H1 (cell line): Measurements from ENCODE around the gene TDRD6. TPM values are rescaled to one million over a fixed set of nuclear protein-coding genes. Genes with fewer than 3 reads are reported as not detected.

Experiments
- CTCF ChIA-PET: fragments of 300-600 bp; sonication (Branson Sonifier 250); formaldehyde crosslinking; loops from one replicate; lab custom pipeline; 2021; ENCODE audit not compliant: partially characterized antibody; lab: Charles Lee
- POLR2A ChIA-PET: fragments of 300-600 bp; sonication (Branson Sonifier 250); formaldehyde crosslinking; loops from one replicate; lab custom pipeline; 2021; ENCODE audit warnings: inconsistent platforms; ENCODE audit not compliant: partially characterized antibody; lab: Charles Lee
- DNase-seq, 2 experiments: peaks; one replicate each; pipeline versions ENCODE4 v3.0.0 to v3.0.0-alpha.2; 2010 to 2022; ENCODE audit warnings: low spot score in 2 of 2, low read depth in 1 of 2, mixed read lengths in 1 of 2
- FAIRE-seq: peaks from 2 replicates; lab custom pipeline; 2011; peaks lifted over from hg19 to GRCh38; lab: Jason Lieb, UNC
- H2AFZ ChIP-seq: 2 replicates; pipeline ENCODE4 v1.8.1; 2012; ENCODE audit warnings: low read length, inconsistent platforms
- H2AK5ac ChIP-seq: 2 replicates; pipeline ENCODE4 v1.6.1; 2013; ENCODE audit warnings: low read depth, low read length
- H2BK120ac ChIP-seq: replicated peaks from 2 replicates; pipeline ENCODE3; 2013; ENCODE audit warnings: low read depth, low read length, inconsistent platforms
- H2BK12ac ChIP-seq: 2 replicates; pipeline ENCODE4 v1.6.1; 2013; ENCODE audit warnings: low read depth, low read length
- H2BK15ac ChIP-seq: 2 replicates; pipeline ENCODE4 v1.6.1; 2013; ENCODE audit warnings: low read length
- H2BK20ac ChIP-seq: 2 replicates; pipeline ENCODE4 v1.6.1; 2013; ENCODE audit warnings: low read length
- H2BK5ac ChIP-seq: 2 replicates; pipeline ENCODE4 v1.6.1; 2013; ENCODE audit warnings: low read depth, low read length
- H3K14ac ChIP-seq: 2 replicates; pipeline ENCODE4 v1.6.1; 2013; ENCODE audit warnings: inconsistent platforms; ENCODE audit not compliant: insufficient read length
- H3K18ac ChIP-seq: 2 replicates; pipeline ENCODE4 v1.6.1; 2013; ENCODE audit warnings: low read length; ENCODE audit errors: extremely low read depth
- H3K23ac ChIP-seq: 2 replicates; pipeline ENCODE4 v1.6.1; 2013; ENCODE audit warnings: inconsistent platforms; ENCODE audit not compliant: insufficient read length
- H3K23me2 ChIP-seq: 2 replicates; pipeline ENCODE4 v1.6.1; 2013; ENCODE audit warnings: low read depth, low read length
- H3K27ac ChIP-seq: 2 replicates; pipeline ENCODE4 v1.6.1; 2011; ENCODE audit warnings: low read depth, low read length, inconsistent platforms
- H3K27me3 ChIP-seq, 4 experiments: replicated peaks in 1 of 4; 1 replicate in 1 of 4; 2 replicates in 3 of 4; pipeline versions ENCODE4 v1.6.1 to v1.8.1; 2011 to 2013; ENCODE audit warnings: low read length in 3 of 4, mild to moderate bottlenecking in 3 of 4, inconsistent platforms in 2 of 4, mixed read lengths in 2 of 4, moderate library complexity in 1 of 4; ENCODE audit not compliant: control insufficient read depth in 3 of 4, insufficient read depth in 3 of 4; ENCODE audit errors: extremely low read depth in 1 of 4
- H3K36me3 ChIP-seq, 4 experiments: 2 replicates each; pipeline versions ENCODE4 v1.6.1 to v1.8.1; 2011 to 2013; ENCODE audit warnings: mild to moderate bottlenecking in 4 of 4, low read length in 3 of 4, moderate library complexity in 2 of 4, control low read depth in 1 of 4, inconsistent platforms in 1 of 4; ENCODE audit not compliant: insufficient read depth in 4 of 4, control insufficient read depth in 2 of 4
- H3K4ac ChIP-seq: replicated peaks from 2 replicates; pipeline ENCODE3; 2013; ENCODE audit warnings: low read length, low read depth, mixed read lengths, inconsistent platforms; ENCODE audit not compliant: insufficient read length
- H3K4me1 ChIP-seq, 4 experiments: replicated peaks in 1 of 4; 1 replicate in 1 of 4; 2 replicates in 3 of 4; pipeline versions ENCODE4 v1.6.1 to v1.8.1; 2011 to 2013; ENCODE audit warnings: low read length in 3 of 4, inconsistent platforms in 2 of 4, mixed read lengths in 1 of 4; ENCODE audit not compliant: insufficient read depth in 4 of 4, control insufficient read depth in 3 of 4
- H3K4me2 ChIP-seq, 2 experiments: 2 replicates each; pipeline versions ENCODE4 v1.6.1 to v1.8.1; 2011 to 2013; ENCODE audit warnings: low read depth in 2 of 2, low read length in 2 of 2, control low read depth in 1 of 2, inconsistent platforms in 1 of 2, mild to moderate bottlenecking in 1 of 2; ENCODE audit not compliant: insufficient read depth in 1 of 2
- H3K4me3 ChIP-seq, 4 experiments: fragments of 200-600, 300-600 bp in 1 of 4; sonication (generic), shearing (Covaris generic), sonication (Bioruptor Twin) in 1 of 4; 2 replicates each; pipeline versions ENCODE4 v1.5.1 to v1.8.1; 2011 to 2016; ENCODE audit warnings: low read length in 4 of 4, low read depth in 3 of 4, control low read depth in 2 of 4, inconsistent platforms in 2 of 4, mild to moderate bottlenecking in 2 of 4, mixed read lengths in 1 of 4, moderate library complexity in 1 of 4; ENCODE audit not compliant: insufficient read depth in 2 of 4; ENCODE audit errors: extremely low read depth in 1 of 4
- H3K56ac ChIP-seq: replicated peaks from 2 replicates; pipeline ENCODE3; 2013; ENCODE audit warnings: low read depth, mild to moderate bottlenecking, mixed read lengths, low read length, inconsistent platforms; ENCODE audit not compliant: insufficient read length
- H3K79me1 ChIP-seq: 2 replicates; pipeline ENCODE4 v1.6.1; 2013; ENCODE audit warnings: low read depth, low read length, control low read depth
- H3K79me2 ChIP-seq, 2 experiments: 2 replicates each; pipeline versions ENCODE4 v1.6.1 to v1.8.1; 2012 to 2013; ENCODE audit warnings: low read length in 2 of 2, mild to moderate bottlenecking in 2 of 2, inconsistent platforms in 1 of 2; ENCODE audit not compliant: insufficient read depth in 2 of 2, control insufficient read depth in 1 of 2
- H3K9ac ChIP-seq, 4 experiments: replicated peaks in 1 of 4; 1 replicate in 1 of 4; 2 replicates in 3 of 4; pipeline versions ENCODE4 v1.6.1 to v1.8.1; 2011 to 2013; ENCODE audit warnings: low read depth in 3 of 4, low read length in 3 of 4, control low read depth in 2 of 4, mild to moderate bottlenecking in 2 of 4, moderate library complexity in 2 of 4, inconsistent platforms in 1 of 4; ENCODE audit errors: extremely low read depth in 1 of 4
- H3K9me3 ChIP-seq, 2 experiments: 2 replicates each; pipeline versions ENCODE4 v1.6.1 to v1.8.1; 2012 to 2013; ENCODE audit warnings: mild to moderate bottlenecking in 2 of 2, moderate library complexity in 2 of 2, control low read depth in 1 of 2, inconsistent platforms in 1 of 2, low read depth in 1 of 2, low read length in 1 of 2, mixed read lengths in 1 of 2; ENCODE audit not compliant: insufficient read depth in 2 of 2
- H4K20me1 ChIP-seq, 2 experiments: replicated peaks in 1 of 2; 2 replicates each; pipeline versions ENCODE3 to v1.8.1; 2011 to 2013; ENCODE audit warnings: inconsistent platforms in 2 of 2, low read length in 2 of 2, mild to moderate bottlenecking in 1 of 2; ENCODE audit not compliant: insufficient read depth in 2 of 2, control insufficient read depth in 1 of 2
- H4K5ac ChIP-seq: 2 replicates; pipeline ENCODE4 v1.6.1; 2013; ENCODE audit warnings: low read length, low read depth, mixed read lengths, inconsistent platforms; ENCODE audit not compliant: insufficient read length
- H4K8ac ChIP-seq: 2 replicates; pipeline ENCODE4 v1.8.0; 2013; ENCODE audit warnings: mild to moderate bottlenecking, moderate library complexity, low read length, inconsistent platforms; ENCODE audit not compliant: insufficient read depth; ENCODE audit errors: extremely low read depth
- H4K91ac ChIP-seq: replicated peaks from 2 replicates; pipeline ENCODE3; 2013; ENCODE audit warnings: low read length, mixed read lengths, inconsistent platforms; ENCODE audit not compliant: insufficient read length
- CHD1 ChIP-seq: IDR thresholded peaks from 2 replicates; pipeline ENCODE4 v1.6.1; 2012; ENCODE audit warnings: low read depth, low read length, improper control_type of control experiment
- EP300 ChIP-seq, 2 experiments: IDR thresholded peaks; 1 replicate in 1 of 2; 2 replicates in 1 of 2; pipeline ENCODE4 v1.6.1; 2011 to 2012; ENCODE audit warnings: low read depth in 2 of 2, low read length in 2 of 2, mild to moderate bottlenecking in 2 of 2, borderline replicate concordance in 1 of 2, inconsistent platforms in 1 of 2, moderate library complexity in 1 of 2
- SP2 ChIP-seq: IDR thresholded peaks from 2 replicates; pipeline ENCODE4 v1.6.1; 2012; ENCODE audit warnings: mild to moderate bottlenecking, low read length, inconsistent platforms
- WGBS, 2 experiments: shearing (Covaris generic) in 1 of 2; methylation state at CpG; one replicate each; pipeline versions ENCODE4 v1.1.6 to v1.1.7; 2013 to 2015; ENCODE audit warnings: low lambda C conversion rate in 2 of 2, mixed read lengths in 2 of 2, inconsistent platforms in 1 of 2, low coverage in 1 of 2, missing lambda C conversion rate in 1 of 2; ENCODE audit not compliant: insufficient replicate concordance in 2 of 2, insufficient coverage in 1 of 2, insufficient read length in 1 of 2; ENCODE audit errors: extremely low coverage in 1 of 2, missing lambda C conversion rate in 1 of 2; 5-methylcytosine and 5-hydroxymethylcytosine counted together
- polyA plus RNA-seq, 7 experiments: library from polyadenylated mRNA; depleted of rRNA in 3 of 7; stranded (reverse) in 5 of 7; unstranded in 2 of 7; fragments of >200 nt in 5 of 7; fragments of 200-250 nt in 2 of 7; gene quantifications; 1 replicate in 5 of 7; 2 replicates in 1 of 7; 4 replicates in 1 of 7; pipeline versions ENCODE4 v1.2.1 to v1.2.3, GENCODE V29; 2011 to 2013; ENCODE audit warnings: missing spikeins in 2 of 7, mixed read lengths in 2 of 7
- total RNA-seq: library from RNA; stranded (reverse); fragmentation: NEBNext Ultra II Directional; extraction: Animal tissue kit (Norgen Biotek cat#: 25700); gene quantifications from 2 replicates; pipeline ENCODE4 v1.2.1, GENCODE V29; 2021

TDRD6 gene
- total and polyA plus RNA-seq, 2 of the 8 experiments (the other 6 are each of a cell fraction or from before 2014, with no cell fraction given), result 0.06 to 0.19 TPM

DNA sequence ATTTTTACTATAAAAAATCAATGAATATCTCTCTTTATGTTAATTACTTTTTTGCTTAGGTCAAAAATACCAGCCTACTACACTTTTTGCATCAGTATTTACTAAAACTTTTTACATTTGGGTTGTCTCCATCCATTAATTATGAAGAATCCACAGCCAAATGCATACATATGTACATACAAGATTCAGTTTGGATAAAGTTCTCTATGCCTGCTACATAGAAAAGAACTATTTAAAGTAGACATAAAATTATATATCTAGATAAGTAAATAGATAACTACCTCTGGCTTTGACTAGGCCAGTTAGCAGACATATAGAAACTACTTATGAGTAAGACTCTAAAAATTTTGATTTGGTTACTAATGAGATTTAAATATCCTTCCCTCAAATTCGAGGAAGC, 12.3 kb downstream of the TDRD6 start:
- no peak overlapping the region for H2BK5ac ChIP-seq
- H3K4me2 ChIP-seq, result no peak overlapping the region
- no peak overlapping the region for H2AK5ac ChIP-seq
- H3K79me2 ChIP-seq, result no peaks in the 10 kb centered on the region
- H3K14ac ChIP-seq, result no peak overlapping the region
- H3K4ac ChIP-seq, result no peak overlapping the region
- no peaks in the 10 kb centered on the region for H4K20me1 ChIP-seq
- H4K5ac ChIP-seq, result no peak overlapping the region
- TF ChIP-seq SP2 (no peak), EP300 (IDR thresholded peaks at IDR 0.05; ENCODE audit: borderline replicate concordance in 1 of 2, low read depth in 2 of 2, low read length in 2 of 2) (no peak), CHD1 (no peak)
- TF ChIP-seq, all 59 proteins: peak for 0
- DNase-seq, result no peak
- Histone ChIP-seq H3K56ac (no peak overlapping the region), H2BK12ac (no peak overlapping the region), H3K23me2 (no peaks in the 10 kb centered on the region), H2BK120ac (no peak overlapping the region), H3K18ac (no peak overlapping the region), H3K23ac (no peak overlapping the region), H2BK20ac (no peak overlapping the region), H3K79me1 (no peaks in the 10 kb centered on the region; the same call in 1 of the 2 replicates), H3K9me3 (no peaks in the 10 kb centered on the region), H3K27me3 (no peaks in the 10 kb centered on the region), H3K4me3 (no peak overlapping the region), H3K27ac (no peak overlapping the region), H2BK15ac (no peak overlapping the region), H2AFZ (no peak overlapping the region), H4K91ac (no peak overlapping the region), H4K8ac (no peak overlapping the region), H3K9ac (no peak overlapping the region), H3K4me1 (no peaks in the 10 kb centered on the region), H3K36me3 (no peaks in the 10 kb centered on the region)
- 94% methylated on average over 1 of the region's 1 CpG; no CpG with 5 or more reads in 1 of the 2 experiments for WGBS, 2 experiments
- no peak for FAIRE-seq
- CTCF ChIA-PET, result interaction anchor here (0.7 to 1.3 kb wide), 3 partner anchors 34 to 83 kb away, joined by 3 to 5 read pairs (median 3); no protein-coding TSS in a partner anchor
- POLR2A ChIA-PET, result no interaction called here
